Lung (tissue), 12 donors: ENCODE measurements around the gene PDZRN4. TPM values are rescaled to one million over a fixed set of nuclear protein-coding genes. Genes with fewer than 3 reads are reported as not detected.

ENCODE experiments used
- ATAC-seq: fragments of 200-7000 bp; cut with Tn5 transposase; one replicate; pipeline ENCODE4 v1.9.1; 2020; ENCODE audit warnings: moderate number of reproducible peaks; ENCODE audit not compliant: insufficient read depth, low FRiP score
- DNase-seq, 3 donors: peaks; one replicate each; pipeline ENCODE4 v3.0.0-alpha.2; 2013 to 2017
- H3K27ac ChIP-seq, 2 donors: one replicate each; pipeline ENCODE4 v1.5.1; 2013; ENCODE audit warnings: mild to moderate bottlenecking in 2 of 2, moderate library complexity in 2 of 2, control low read depth in 1 of 2, inconsistent platforms in 1 of 2, low read depth in 1 of 2, low read length in 1 of 2
- H3K27me3 ChIP-seq, 3 donors: one replicate each; pipeline ENCODE4 v1.5.1; 2013; ENCODE audit warnings: low read length in 2 of 3; ENCODE audit not compliant: control insufficient read depth in 3 of 3, insufficient read depth in 3 of 3
- H3K36me3 ChIP-seq, 4 donors: one replicate each; pipeline ENCODE4 v1.5.1; 2013; ENCODE audit warnings: low read length in 4 of 4, mild to moderate bottlenecking in 1 of 4, moderate library complexity in 1 of 4; ENCODE audit not compliant: control insufficient read depth in 4 of 4, insufficient read depth in 4 of 4
- H3K4me1 ChIP-seq, 5 donors: one replicate each; pipeline ENCODE4 v1.5.1; 2013; ENCODE audit warnings: low read length in 5 of 5, mild to moderate bottlenecking in 2 of 5, moderate library complexity in 1 of 5; ENCODE audit not compliant: control insufficient read depth in 5 of 5, insufficient read depth in 5 of 5
- H3K4me3 ChIP-seq: one replicate; pipeline ENCODE4 v1.5.1; 2013; ENCODE audit warnings: mild to moderate bottlenecking, control low read depth, moderate library complexity
- H3K9ac ChIP-seq, 2 donors: one replicate each; pipeline ENCODE4 v1.5.1; 2013; ENCODE audit warnings: low read length in 2 of 2, control low read depth in 1 of 2; ENCODE audit not compliant: insufficient read depth in 1 of 2
- H3K9me3 ChIP-seq, 4 donors: one replicate each; pipeline ENCODE4 v1.5.1; 2013; ENCODE audit warnings: low read length in 3 of 4, mild to moderate bottlenecking in 1 of 4, moderate library complexity in 1 of 4; ENCODE audit not compliant: control insufficient read depth in 4 of 4, insufficient read depth in 3 of 4
- CTCF ChIP-seq: IDR thresholded peaks from 2 replicates; pipeline ENCODE4 v1.5.1; 2012; ENCODE audit warnings: mild to moderate bottlenecking; ENCODE audit errors: control extremely low read depth, extremely low read depth
- WGBS, 2 donors: extraction: QIAGEN DNeasy Blood & Tissue Kit; methylation state at CpG; one replicate each; pipeline ENCODE4 v1.1.7; 2013; 5-methylcytosine and 5-hydroxymethylcytosine counted together
- polyA plus RNA-seq, 2 donors: library from polyadenylated mRNA; stranded (reverse); fragments of 200-250 nt; gene quantifications; one replicate each; pipeline ENCODE4 v1.2.1, GENCODE V29; 2013
- total RNA-seq, 2 donors: library from RNA; depleted of rRNA in 1 of 2; stranded (reverse); fragments of >200 nt in 1 of 2; gene quantifications; one replicate each; pipeline ENCODE4 v1.2.1, GENCODE V29; 2014 to 2021
- donor health status: control.
- donor health status: control.
- donor health status: Bipolar disorder and iron deficiency.
- donor health status: healthy.
- donor health status: DM: yes; HTN: yes; CAD: no.

The PDZRN4 gene
- total and polyA plus RNA-seq, 4 donors = 0.05 to 0.54 (median 0.32) TPM

- Histone ChIP-seq H3K9ac (no peak overlapping the region), H3K27me3 (no peaks in the 10 kb centered on the region), H3K4me1 (peaks cover 0 to 2% (median 0%) of the 10 kb centered on the region in 5 donors), H3K27ac (no peak overlapping the region), H3K36me3 (no peaks in the 10 kb centered on the region), H3K4me3 (no peak overlapping the region), H3K9me3 (no peaks in the 10 kb centered on the region)
- no peak for DNase-seq
- no peak for TF ChIP-seq CTCF
- ATAC-seq = no peak
- WGBS, 2 donors = 74 to 91% methylated on average over 1 of the region's 1 CpG
Observed at GRCh38 chr12:41474001-41474400, 285.9 kb downstream of the PDZRN4 start.

- ATAC-seq = no peak
- H3K9me3 ChIP-seq = no peaks in the 10 kb centered on the region
- no peak overlapping the region for H3K9ac ChIP-seq
- peaks cover 0 to 2% (median 0%) of the 10 kb centered on the region in 5 donors for H3K4me1 ChIP-seq
- H3K4me3 ChIP-seq = no peak overlapping the region
- 70 to 75% methylated on average over 8 of the region's 8 CpGs for WGBS, 2 donors
- H3K27ac ChIP-seq = no peak overlapping the region
- DNase-seq = no peak
- no peak for TF ChIP-seq CTCF
- H3K36me3 ChIP-seq = no peaks in the 10 kb centered on the region
- H3K27me3 ChIP-seq = peaks cover 0 to 2% (median 0%) of the 10 kb centered on the region in 3 donors
Observed at GRCh38 chr12:41476499-41477439, 288.6 kb downstream of the PDZRN4 start.

- Histone ChIP-seq H3K9me3 (no peaks in the 10 kb centered on the region), H3K4me3 (no peak overlapping the region), H3K27me3 (peaks cover 0 to 2% (median 0%) of the 10 kb centered on the region in 3 donors), H3K9ac (no peak overlapping the region), H3K27ac (no peak overlapping the region), H3K4me1 (peaks cover 0 to 2% (median 0%) of the 10 kb centered on the region in 5 donors), H3K36me3 (no peaks in the 10 kb centered on the region)
- DNase-seq (no peak), ATAC-seq (no peak)
- no peak for TF ChIP-seq CTCF
- WGBS, 2 donors = 81 to 92% methylated on average over 2 of the region's 2 CpGs
Observed at GRCh38 chr12:41479426-41479825, 291.3 kb downstream of the PDZRN4 start.
